Left lung (tissue), 10 donors: Measurements from ENCODE around the gene FAM83E. TPM values are rescaled to one million over a fixed set of nuclear protein-coding genes. Genes with fewer than 3 reads are reported as not detected.

Experiments used
- ATAC-seq: fragments of 200-7000 bp; cut with Tn5 transposase; one replicate; pipeline ENCODE4 v1.9.1; 2020; ENCODE audit warnings: moderate library complexity
- DNase-seq, 4 donors: peaks; one replicate each; pipeline ENCODE4 v3.0.0-alpha.2; 2013 to 2020
- H3K27ac ChIP-seq, 2 donors: fragments of 200-600 bp; sonication (generic) in 1 of 2; one replicate each; pipeline versions ENCODE4 v1.5.0 to v1.8.0; 2020 to 2021
- H3K27me3 ChIP-seq, 2 donors: fragments of 200-600 bp; sonication (generic) in 1 of 2; one replicate each; pipeline versions ENCODE4 v1.5.0 to v1.8.0; 2020 to 2021
- H3K36me3 ChIP-seq, 2 donors: fragments of 200-600 bp; sonication (generic) in 1 of 2; one replicate each; pipeline versions ENCODE4 v1.5.0 to v1.8.0; 2020 to 2021
- H3K4me1 ChIP-seq, 2 donors: fragments of 200-600 bp; one replicate each; pipeline ENCODE4 v1.8.0; 2021
- H3K4me3 ChIP-seq, 2 donors: fragments of 200-600 bp; sonication (generic) in 1 of 2; one replicate each; pipeline versions ENCODE4 v1.5.0 to v1.8.0; 2020 to 2021; ENCODE audit warnings: mild to moderate bottlenecking in 1 of 2
- H3K9me3 ChIP-seq, 2 donors: fragments of 200-600 bp; sonication (generic) in 1 of 2; one replicate each; pipeline versions ENCODE4 v1.5.0 to v1.8.0; 2020 to 2021
- intact Hi-C, 2 donors: fragments of 100-400 bp; cut with DNase I; formaldehyde crosslinking; loops; one replicate each; pipeline versions ENCODE4 v1.11.2 to v1.14.2; 2022
- polyA plus RNA-seq, 6 donors: library from polyadenylated mRNA; unstranded; fragments of 120-200 nt; gene quantifications; one replicate each; pipeline ENCODE4 v1.2.1, GENCODE V29; 2013; ENCODE audit not compliant: insufficient read length in 6 of 6
- total RNA-seq, 2 donors: library from RNA; stranded (reverse); fragmentation: NEBNext Ultra II Directional; extraction: Animal tissue kit (Norgen Biotek cat#: 25700); gene quantifications; one replicate each; pipeline ENCODE4 v1.2.1, GENCODE V29; 2021
- TF ChIP-seq, protein P1 (sequence below), 2 donors: fragments of 200-600 bp; sonication (generic) in 1 of 2; IDR thresholded peaks; one replicate each; pipeline versions ENCODE4 v1.5.0 to v1.8.0; 2021; ENCODE audit warnings: antibody characterized with exemption in 2 of 2
- donor health status: DM: no; HTN: yes; CAD: no.
- donor health status: DM: no; HTN: no; CAD: no.

Gene FAM83E
- total and polyA plus RNA-seq, 8 donors, result 4.7 to 50.0 (median 8.5) TPM

DNA sequence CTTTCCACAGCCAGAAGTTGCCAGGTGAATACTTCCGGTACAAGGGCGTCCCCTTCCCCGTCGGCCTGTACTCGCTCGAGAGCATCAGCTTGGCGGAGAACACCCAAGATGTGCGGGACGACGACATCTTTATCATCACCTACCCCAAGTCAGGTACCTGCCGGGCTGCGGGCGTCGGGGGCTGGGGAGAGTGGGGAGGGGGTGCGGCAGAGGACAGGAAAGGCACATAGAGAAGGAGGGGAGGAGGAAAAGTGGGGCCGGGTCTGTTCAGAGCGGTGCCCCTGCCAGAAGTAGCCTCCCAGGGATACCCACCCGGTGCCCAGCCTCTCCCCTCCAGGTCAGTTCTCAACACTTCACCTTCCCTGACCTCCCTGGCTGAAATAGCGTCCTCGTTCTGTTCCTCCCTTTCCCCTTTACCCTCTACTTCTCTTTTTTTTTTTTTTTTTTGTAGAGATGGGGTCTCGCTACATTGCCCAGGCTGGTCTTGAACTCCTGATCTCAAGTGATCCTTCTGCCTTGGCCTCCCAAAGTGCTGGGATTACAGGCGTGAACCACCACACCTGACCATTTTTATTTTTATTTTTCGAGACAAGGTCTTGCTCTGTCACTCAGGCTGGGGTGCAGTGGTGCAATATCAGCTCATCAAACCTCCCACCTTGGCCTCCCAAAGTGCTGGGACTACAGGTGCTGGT, 38.8 kb downstream of the FAM83E start:
- TF ChIP-seq, protein P1, sequence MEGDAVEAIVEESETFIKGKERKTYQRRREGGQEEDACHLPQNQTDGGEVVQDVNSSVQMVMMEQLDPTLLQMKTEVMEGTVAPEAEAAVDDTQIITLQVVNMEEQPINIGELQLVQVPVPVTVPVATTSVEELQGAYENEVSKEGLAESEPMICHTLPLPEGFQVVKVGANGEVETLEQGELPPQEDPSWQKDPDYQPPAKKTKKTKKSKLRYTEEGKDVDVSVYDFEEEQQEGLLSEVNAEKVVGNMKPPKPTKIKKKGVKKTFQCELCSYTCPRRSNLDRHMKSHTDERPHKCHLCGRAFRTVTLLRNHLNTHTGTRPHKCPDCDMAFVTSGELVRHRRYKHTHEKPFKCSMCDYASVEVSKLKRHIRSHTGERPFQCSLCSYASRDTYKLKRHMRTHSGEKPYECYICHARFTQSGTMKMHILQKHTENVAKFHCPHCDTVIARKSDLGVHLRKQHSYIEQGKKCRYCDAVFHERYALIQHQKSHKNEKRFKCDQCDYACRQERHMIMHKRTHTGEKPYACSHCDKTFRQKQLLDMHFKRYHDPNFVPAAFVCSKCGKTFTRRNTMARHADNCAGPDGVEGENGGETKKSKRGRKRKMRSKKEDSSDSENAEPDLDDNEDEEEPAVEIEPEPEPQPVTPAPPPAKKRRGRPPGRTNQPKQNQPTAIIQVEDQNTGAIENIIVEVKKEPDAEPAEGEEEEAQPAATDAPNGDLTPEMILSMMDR (IDR thresholded peaks at IDR 0.05), result no peak
- no peak for DNase-seq

DNA sequence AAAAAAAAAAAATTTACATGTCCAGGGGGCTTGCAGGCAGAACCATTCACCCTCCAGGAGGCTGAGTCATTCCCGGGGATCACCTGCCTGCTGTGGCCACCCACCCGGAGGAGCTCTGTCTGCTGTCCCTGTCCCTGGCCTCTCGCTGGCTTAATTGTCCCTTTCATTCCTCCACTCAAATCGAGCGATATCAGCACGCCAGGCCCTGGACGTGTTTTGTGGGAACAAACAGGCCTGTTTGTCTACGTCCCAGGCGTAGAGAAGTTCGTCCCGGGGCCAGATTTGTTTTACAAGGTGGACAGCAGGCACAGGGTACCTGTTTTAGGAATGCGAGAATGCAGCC, 41.7 kb downstream of the FAM83E start:
- intact Hi-C loops, result no loop called here
- Histone ChIP-seq H3K27me3 (peaks cover 0 to 17% of the 10 kb centered on the region in 2 donors), H3K27ac (no peak overlapping the region), H3K36me3 (no peaks in the 10 kb centered on the region), H3K4me1 (peaks cover under 1 to 6% of the 10 kb centered on the region in 2 donors), H3K9me3 (no peaks in the 10 kb centered on the region), H3K4me3 (no peak overlapping the region)
- TF ChIP-seq, protein P1 (IDR thresholded peaks at IDR 0.05), result no peak
- DNase-seq (peak in 1 of 4 donors; percentile 43), ATAC-seq (no peak)

More for the DNA sequence above, 38.8 kb downstream of the FAM83E start:
- H3K36me3 ChIP-seq, result no peaks in the 10 kb centered on the region
- H3K27me3 ChIP-seq, result no peaks in the 10 kb centered on the region
- ATAC-seq, result no peak
- intact Hi-C loops, result no loop called here
- no peak overlapping the region for H3K4me3 ChIP-seq
- no peaks in the 10 kb centered on the region for H3K4me1 ChIP-seq
- H3K27ac ChIP-seq, result no peak overlapping the region
- no peaks in the 10 kb centered on the region for H3K9me3 ChIP-seq

DNA sequence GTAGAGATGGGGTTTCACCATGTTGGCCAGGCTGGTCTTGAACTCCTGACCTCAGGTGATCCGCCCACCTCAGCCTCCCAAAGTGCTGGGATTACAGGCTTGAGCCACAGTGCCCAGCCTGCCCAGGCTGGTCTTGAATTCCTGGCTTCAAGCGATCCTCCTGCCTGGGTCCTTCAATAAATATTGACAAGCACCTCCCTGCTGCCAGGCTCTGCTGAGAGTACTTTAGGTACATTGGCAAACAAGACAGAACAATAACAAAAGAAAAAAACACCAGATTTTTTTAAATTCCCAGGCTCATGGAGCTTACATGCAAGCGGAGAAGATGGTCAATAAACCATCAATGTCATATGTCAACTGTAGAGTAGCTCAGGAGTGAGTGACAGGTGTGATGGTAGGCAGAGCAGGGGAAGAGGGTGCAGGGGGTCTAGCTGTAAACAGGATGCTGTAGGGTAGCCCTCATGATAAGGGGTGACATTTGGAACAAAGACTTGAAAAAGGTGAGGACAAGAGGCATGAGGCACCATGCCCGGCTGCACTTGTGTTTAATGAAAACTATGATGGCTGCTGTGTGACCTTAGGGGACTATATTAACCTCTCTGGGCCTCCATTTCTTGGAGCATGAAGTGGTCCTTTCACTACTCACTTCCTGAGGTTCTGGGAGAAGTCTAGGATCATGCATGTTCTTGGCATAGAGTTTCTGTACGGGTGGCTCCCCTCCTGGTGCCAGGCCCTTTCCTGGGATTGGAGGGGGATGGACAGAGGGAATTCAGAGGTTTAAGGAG, 43.3 kb downstream of the FAM83E start:
- TF ChIP-seq, protein P1 (IDR thresholded peaks at IDR 0.05), result no peak
- peak in 2 of 4 donors; percentile 71 to 72 for DNase-seq
- peaks cover 4 to 18% of the 10 kb centered on the region in 2 donors for H3K4me1 ChIP-seq
- H3K27ac ChIP-seq, result no peak overlapping the region
- intact Hi-C loops, result no loop called here
- ATAC-seq, result peak; percentile 68
- H3K27me3 ChIP-seq, result peaks cover 0 to 22% of the 10 kb centered on the region in 2 donors
- no peaks in the 10 kb centered on the region for H3K36me3 ChIP-seq
- no peak overlapping the region for H3K4me3 ChIP-seq
- no peaks in the 10 kb centered on the region for H3K9me3 ChIP-seq

DNA sequence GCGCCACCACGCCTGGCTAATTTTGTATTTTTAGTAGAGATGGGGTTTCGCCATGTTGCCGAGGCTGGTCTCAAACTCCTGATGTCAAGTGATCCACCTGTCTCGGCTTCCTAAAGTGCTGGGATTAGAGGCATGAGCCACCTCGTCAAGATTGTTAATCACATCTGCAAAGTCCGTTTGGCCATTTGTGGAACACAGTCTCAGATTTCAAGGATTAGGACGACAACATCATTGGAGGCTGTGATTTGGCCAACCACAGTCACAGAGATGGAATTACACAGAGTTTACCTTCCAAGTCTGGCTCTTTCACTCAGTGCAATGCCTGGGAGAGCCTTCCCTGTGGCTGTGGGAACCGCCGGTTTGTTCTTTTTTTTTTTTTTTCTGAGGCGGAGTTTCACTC, 45.1 kb downstream of the FAM83E start:
- TF ChIP-seq, protein P1 (IDR thresholded peaks at IDR 0.05), result no peak
- Histone ChIP-seq H3K4me3 (no peak overlapping the region), H3K4me1 (peaks cover 4 to 18% of the 10 kb centered on the region in 2 donors), H3K9me3 (no peaks in the 10 kb centered on the region), H3K36me3 (no peaks in the 10 kb centered on the region), H3K27me3 (peaks cover 0 to 22% of the 10 kb centered on the region in 2 donors), H3K27ac (no peak overlapping the region)
- no peak for ATAC-seq
- intact Hi-C loops, result no loop called here
- no peak for DNase-seq

DNA sequence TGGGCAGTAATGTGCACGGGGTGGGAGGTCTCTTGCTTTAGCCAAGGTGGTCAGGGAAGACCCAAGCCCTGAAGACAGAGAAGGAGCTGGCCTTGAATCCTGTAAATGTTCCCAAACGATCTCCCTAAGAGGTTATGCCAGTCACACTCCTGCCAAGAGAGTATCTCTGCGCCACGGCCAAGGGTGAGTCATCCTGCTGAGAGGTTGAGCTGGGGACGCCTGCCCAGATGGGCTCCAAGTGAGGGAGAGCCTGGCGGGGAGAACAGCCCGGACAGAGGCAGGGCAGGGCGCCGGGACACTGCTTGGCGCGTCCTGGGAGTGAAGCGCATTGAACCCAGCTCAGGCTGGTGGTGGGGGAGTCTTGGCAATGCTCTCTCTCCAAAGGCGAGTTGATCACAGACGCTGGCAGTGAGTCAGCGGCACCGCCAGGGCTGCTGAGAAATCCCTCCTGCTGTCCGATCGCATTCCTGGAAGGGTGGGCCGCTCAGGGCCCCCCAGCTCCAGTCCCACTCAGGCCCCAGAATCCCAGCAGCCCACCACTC, 46.5 kb downstream of the FAM83E start:
- no peaks in the 10 kb centered on the region for H3K36me3 ChIP-seq
- TF ChIP-seq, protein P1 (IDR thresholded peaks at IDR 0.05), result no peak
- peak in 3 of 4 donors; percentile 57 to 91 (median 87) for DNase-seq
- H3K4me3 ChIP-seq, result no peak overlapping the region
- intact Hi-C loops, result no loop called here
- H3K27ac ChIP-seq, result peak overlapping the region; percentile 45 to 54
- peak; percentile 92 for ATAC-seq
- H3K9me3 ChIP-seq, result no peaks in the 10 kb centered on the region
- peaks cover 4 to 18% of the 10 kb centered on the region in 2 donors for H3K4me1 ChIP-seq
- peaks cover 0 to 22% of the 10 kb centered on the region in 2 donors for H3K27me3 ChIP-seq
